GM21390 (cell line): Measurements from ENCODE around the gene AGXT2.
"Not testable (repeated sequence)": the region's sequence is repeated elsewhere in the genome, so short reads cannot be mapped to it uniquely, and the experiment has no call there.

ENCODE experiments used
- ATAC-seq: cut with Tn5 transposase; IDR thresholded peaks from one replicate; pipeline ENCODE4 v1.9.1; 2021; ENCODE audit not compliant: unreplicated experiment

Gene AGXT2

GRCh38 chr5:35056686-35057085 lies 8.9 kb upstream of the AGXT2 start:
- ATAC-seq, result no peak

GRCh38 chr5:35052838-35053237 lies 5.1 kb upstream of the AGXT2 start:
- no peak for ATAC-seq

- ATAC-seq, result no peak
Measured at GRCh38 chr5:35050541-35051126, 2.9 kb upstream of the AGXT2 start.

GRCh38 chr5:35048910-35049309 lies 1.2 kb upstream of the AGXT2 start:
- no peak for ATAC-seq

- ATAC-seq, result no peak
Measured at GRCh38 chr5:35046774-35047173, 975 bp downstream of the AGXT2 start.

- ATAC-seq, result no peak
Measured at GRCh38 chr5:35045280-35045679, 2.5 kb downstream of the AGXT2 start.

- ATAC-seq, result no peak
Measured at GRCh38 chr5:35044649-35045048, 3.1 kb downstream of the AGXT2 start.

- no peak for ATAC-seq
Measured at GRCh38 chr5:35042781-35043180, 5.0 kb downstream of the AGXT2 start.

GRCh38 chr5:35041261-35041660 lies 6.5 kb downstream of the AGXT2 start:
- ATAC-seq, result no peak

GRCh38 chr5:35038891-35039290 lies 8.9 kb downstream of the AGXT2 start:
- ATAC-seq, result no peak

GRCh38 chr5:35036536-35036935 lies 11.2 kb downstream of the AGXT2 start:
- ATAC-seq, result no peak

GRCh38 chr5:35035929-35036328 lies 11.8 kb downstream of the AGXT2 start:
- ATAC-seq, result not testable (repeated sequence)

- no peak for ATAC-seq
Measured at GRCh38 chr5:35035271-35035670, 12.5 kb downstream of the AGXT2 start.

- no peak for ATAC-seq
Measured at GRCh38 chr5:35032356-35032755, 15.4 kb downstream of the AGXT2 start.

GRCh38 chr5:35031276-35031675 lies 16.5 kb downstream of the AGXT2 start:
- no peak for ATAC-seq

GRCh38 chr5:35030426-35031100 lies 17.2 kb downstream of the AGXT2 start:
- no peak for ATAC-seq

- ATAC-seq, result no peak
Measured at GRCh38 chr5:35029333-35029732, 18.4 kb downstream of the AGXT2 start.

GRCh38 chr5:35026941-35027340 lies 20.8 kb downstream of the AGXT2 start:
- no peak for ATAC-seq

GRCh38 chr5:35026280-35026840 lies 21.4 kb downstream of the AGXT2 start:
- ATAC-seq, result no peak

- no peak for ATAC-seq
Measured at GRCh38 chr5:35024911-35025510, 22.7 kb downstream of the AGXT2 start.

GRCh38 chr5:35023391-35024178 lies 24.2 kb downstream of the AGXT2 start:
- ATAC-seq, result no peak
